Epithelial cell of esophagus (primary cell): ENCODE measurements around the gene ZMAT3.
"Not testable (repeated sequence)": the region's sequence is repeated elsewhere in the genome, so short reads cannot be mapped to it uniquely, and the experiment has no call there.

Source experiments
- DNase-seq: peaks from one replicate; pipeline ENCODE4 v3.0.0; 2010; ENCODE audit warnings: low read depth
- H3K4me3 ChIP-seq: 2 replicates; pipeline ENCODE4 v1.5.1; 2011; ENCODE audit warnings: mild to moderate bottlenecking, low read length, control low read depth
- TF ChIP-seq, protein P1 (sequence below): IDR thresholded peaks from 2 replicates; pipeline ENCODE4 v1.5.1; 2011; ENCODE audit warnings: low read depth, mild to moderate bottlenecking, low read length, control low read depth, inconsistent platforms; ENCODE audit not compliant: insufficient read depth; ENCODE audit errors: missing control alignments

ZMAT3 gene, protein sequence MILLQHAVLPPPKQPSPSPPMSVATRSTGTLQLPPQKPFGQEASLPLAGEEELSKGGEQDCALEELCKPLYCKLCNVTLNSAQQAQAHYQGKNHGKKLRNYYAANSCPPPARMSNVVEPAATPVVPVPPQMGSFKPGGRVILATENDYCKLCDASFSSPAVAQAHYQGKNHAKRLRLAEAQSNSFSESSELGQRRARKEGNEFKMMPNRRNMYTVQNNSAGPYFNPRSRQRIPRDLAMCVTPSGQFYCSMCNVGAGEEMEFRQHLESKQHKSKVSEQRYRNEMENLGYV

DNA sequence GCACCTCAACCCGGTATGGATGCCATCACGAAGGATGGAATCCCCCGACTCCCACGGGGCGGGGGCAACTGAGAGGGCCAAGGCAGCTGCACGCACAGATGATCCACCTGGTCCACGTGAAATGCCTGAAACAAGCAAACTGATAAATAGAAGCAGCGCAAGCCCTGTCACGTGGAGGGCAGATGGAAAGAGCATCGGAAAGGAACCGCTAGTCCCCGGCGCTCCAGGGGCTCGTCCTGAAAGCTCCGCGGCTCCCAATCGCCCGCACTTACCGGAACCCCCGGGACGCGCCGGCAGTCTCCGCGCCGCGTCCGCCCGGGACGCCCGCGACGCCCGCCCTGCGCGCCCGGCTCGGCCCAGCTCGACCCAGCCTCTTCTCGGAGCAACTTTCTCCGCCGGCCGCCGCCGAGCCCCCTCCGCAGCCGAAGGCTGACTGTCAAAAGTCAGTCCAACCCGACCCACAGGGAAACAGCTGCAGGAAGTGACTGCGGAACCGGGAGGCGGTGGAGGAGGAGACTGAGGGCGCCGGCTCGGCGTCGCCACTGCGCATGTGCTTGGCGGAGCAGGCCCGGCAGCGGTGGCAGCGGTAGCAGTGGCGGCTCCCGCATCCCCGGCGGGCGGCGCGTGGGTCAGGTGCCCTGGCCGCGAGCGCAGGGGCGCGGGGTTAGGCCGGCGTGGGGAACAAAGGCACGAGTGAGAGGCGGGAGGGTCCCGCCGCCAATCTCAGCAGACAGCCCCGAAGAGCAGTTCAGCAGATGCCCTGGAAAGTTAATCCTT, at the start of gene ZMAT3:
Gene ZMAT3 (minus strand): TSS at position 487 of the 777 bp plus-strand sequence. CDS start 4,057 bp downstream, outside the sequence.
- peak within 1 kb of the TSS; percentile 88 for H3K4me3 ChIP-seq
- TF ChIP-seq, protein P1, sequence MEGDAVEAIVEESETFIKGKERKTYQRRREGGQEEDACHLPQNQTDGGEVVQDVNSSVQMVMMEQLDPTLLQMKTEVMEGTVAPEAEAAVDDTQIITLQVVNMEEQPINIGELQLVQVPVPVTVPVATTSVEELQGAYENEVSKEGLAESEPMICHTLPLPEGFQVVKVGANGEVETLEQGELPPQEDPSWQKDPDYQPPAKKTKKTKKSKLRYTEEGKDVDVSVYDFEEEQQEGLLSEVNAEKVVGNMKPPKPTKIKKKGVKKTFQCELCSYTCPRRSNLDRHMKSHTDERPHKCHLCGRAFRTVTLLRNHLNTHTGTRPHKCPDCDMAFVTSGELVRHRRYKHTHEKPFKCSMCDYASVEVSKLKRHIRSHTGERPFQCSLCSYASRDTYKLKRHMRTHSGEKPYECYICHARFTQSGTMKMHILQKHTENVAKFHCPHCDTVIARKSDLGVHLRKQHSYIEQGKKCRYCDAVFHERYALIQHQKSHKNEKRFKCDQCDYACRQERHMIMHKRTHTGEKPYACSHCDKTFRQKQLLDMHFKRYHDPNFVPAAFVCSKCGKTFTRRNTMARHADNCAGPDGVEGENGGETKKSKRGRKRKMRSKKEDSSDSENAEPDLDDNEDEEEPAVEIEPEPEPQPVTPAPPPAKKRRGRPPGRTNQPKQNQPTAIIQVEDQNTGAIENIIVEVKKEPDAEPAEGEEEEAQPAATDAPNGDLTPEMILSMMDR, result no peak
- DNase-seq, result peak; percentile 87

DNA sequence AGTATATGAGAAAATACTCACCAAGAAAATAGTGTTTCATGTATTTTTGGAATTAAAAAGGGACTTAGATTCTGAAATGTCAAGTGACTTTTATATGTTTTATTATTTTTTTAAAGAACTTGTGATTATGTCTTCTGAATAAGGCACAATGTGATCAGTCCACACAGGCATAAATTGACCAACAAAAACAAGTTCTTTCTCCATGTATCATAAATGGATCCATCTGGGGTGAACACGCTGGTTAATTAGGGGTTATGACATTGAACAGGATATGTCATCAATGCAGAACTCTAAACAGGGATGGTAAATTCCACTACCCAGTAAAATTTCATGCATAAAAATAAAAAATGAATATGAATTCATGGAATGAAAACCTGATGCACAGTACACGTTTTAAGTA, 45.2 kb upstream of the ZMAT3 start:
- TF ChIP-seq, protein P1, result no peak
- DNase-seq, result no peak
- no peak overlapping the region for H3K4me3 ChIP-seq

DNA sequence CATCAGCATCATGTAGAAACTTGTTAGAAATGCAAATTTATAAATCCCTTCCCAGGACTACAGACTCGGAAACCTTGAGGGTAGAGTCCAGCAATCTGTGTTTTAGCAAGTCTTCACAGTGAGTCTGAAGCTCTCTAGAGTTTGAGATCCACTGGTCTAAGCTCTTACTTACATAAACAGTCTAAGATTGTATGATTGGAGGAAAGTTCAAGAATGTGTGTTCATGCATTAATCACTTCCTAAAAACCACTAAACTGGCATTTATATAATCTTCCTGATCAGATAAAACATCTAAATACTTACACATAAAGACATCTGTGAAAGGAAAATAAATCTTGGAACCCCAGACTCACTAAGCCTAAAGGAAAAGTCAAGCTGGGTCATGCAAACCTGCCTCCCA, 43.8 kb upstream of the ZMAT3 start:
- peak; percentile 4 for DNase-seq
- not testable (repeated sequence) for H3K4me3 ChIP-seq

DNA sequence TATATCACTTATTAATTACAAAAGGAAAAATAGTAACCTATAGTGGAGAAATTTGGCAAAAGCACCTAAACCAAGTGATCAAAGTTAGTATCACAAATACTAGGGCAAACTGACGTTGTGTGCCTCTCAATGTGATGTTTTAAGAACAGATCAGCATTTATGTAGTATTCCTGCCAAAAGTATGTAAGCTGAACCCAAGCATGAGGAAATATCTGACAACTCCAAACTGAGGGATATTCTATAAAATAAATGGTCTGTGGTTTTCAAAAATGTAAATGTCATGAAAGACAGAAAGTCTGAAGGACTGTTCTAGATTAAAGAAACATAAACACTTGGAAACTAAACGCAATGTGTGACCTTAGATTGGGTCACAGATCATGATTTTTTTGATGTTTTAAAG, 42.3 kb upstream of the ZMAT3 start:
- TF ChIP-seq, protein P1, result no peak
- no peak overlapping the region for H3K4me3 ChIP-seq
- no peak for DNase-seq

DNA sequence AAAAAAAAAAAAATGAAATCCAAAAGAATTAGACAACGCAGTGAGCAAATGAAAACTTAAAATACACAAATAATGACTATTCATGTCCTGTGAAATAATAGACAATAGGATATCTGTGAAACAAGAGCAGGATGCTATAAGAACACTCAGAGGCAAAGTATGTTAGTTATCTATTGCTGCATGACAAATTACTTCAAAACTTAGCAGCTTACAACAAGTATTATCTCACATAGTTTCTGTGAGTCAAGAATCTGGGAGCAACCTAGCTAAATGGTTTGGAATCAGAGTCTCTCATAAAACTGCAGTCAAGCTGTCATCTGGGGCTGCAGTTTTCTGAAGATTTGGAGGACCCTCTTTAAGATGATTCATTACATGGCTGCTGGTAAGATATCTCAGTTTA, 36.5 kb upstream of the ZMAT3 start:
- no peak overlapping the region for H3K4me3 ChIP-seq
- peak; percentile 67 for DNase-seq
- TF ChIP-seq, protein P1, result no peak

DNA sequence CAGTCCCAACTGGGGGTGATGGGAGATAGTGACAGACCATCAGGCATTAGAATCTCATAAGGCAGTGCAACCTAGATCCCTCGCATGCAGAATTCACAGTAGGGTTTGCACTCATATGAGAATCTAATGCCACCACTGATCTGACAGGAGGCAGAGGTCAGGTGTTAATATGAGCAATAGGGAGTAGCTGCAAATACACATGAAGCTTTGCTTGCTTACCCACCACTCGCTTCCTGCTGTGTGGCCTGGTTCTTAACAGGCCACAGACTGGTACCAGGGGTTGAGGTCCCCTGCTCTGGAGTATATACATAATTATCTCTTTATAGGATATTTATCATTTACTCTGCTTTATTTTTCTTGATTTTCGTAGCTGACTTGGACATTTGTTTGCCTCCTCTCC, 36.0 kb upstream of the ZMAT3 start:
- TF ChIP-seq, protein P1, result no peak
- no peak for DNase-seq
- H3K4me3 ChIP-seq, result no peak overlapping the region

DNA sequence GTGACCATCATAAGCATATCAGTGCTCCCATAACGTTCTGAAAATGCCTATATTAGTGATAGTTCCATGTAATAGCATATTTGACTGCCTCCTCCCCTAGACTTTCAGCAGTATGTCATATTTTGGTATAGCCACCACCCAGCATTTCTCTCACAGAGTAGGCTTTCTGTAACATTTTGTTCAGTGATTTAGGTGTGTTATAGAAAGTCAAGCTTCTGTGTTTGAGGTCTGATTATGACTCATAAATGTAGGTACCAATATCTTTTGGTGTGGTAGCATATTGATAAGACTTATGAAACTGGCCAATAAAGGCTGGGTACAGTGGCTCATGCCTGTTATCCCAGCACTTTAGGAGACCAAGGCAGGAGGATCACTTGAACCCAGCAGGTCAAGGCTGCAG, 34.3 kb upstream of the ZMAT3 start:
- no peak for DNase-seq
- TF ChIP-seq, protein P1, result no peak
- H3K4me3 ChIP-seq, result no peak overlapping the region
